ENCODE results near the gene WWC1. TPM values are rescaled to one million over a fixed set of nuclear protein-coding genes. Genes with fewer than 3 reads are reported as not detected.

WWC1 gene
- total and polyA plus RNA-seq, 9 of the 15 experiments (the other 6 are each of a cell fraction or from before 2014, with no cell fraction given): under 0.01 to 0.54 (median 0.42) TPM; not detected in 6

DNA sequence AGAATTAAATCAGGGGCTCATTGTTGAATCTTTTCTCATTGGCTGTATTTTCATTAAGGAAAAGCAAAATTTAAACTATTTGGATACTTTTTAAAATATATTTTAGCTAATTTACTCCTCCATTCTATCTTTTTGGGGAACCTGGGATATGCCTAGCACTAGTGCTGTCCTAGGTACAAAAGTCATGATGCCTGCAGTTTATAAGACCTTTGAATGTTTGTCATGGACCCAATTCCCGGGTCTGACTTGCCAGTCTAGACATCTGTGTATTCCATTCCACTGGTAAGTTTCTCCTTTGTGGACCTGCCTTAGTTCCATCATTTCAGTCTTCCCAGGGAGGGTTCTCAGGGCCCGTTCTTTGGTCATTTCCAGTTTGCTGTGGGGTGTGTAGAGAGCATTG, 63.0 kb downstream of the WWC1 start:
- DNase-seq (ENCODE audit: extremely low read depth in 1 of 4, low spot score in 3 of 4) (no peak), FAIRE-seq (no peak), ATAC-seq (no peak)
- H3K9ac ChIP-seq (ENCODE audit: insufficient read depth in 1 of 2, low read depth in 2 of 2, low read length in 2 of 2): no peak overlapping the region
- H3K4me2 ChIP-seq (ENCODE audit: insufficient read depth, low read length): no peak overlapping the region
- in situ Hi-C loops (cut with MboI): no loop called here
- BruUV-seq (replicated peaks): no TSS peak
- no peak overlapping the region for H3K4me3 ChIP-seq
- POLR2A ChIA-PET: no interaction called here
- H3K36me3 ChIP-seq (ENCODE audit: control insufficient read depth, insufficient read depth, low read length): no peaks in the 10 kb centered on the region
- H3K9me3 ChIP-seq (replicated peaks; ENCODE audit: control insufficient read depth, insufficient read depth, low read depth, low read length): no peaks in the 10 kb centered on the region
- no peaks in the 10 kb centered on the region; the same call in 1 of the 2 replicates for H4K20me1 ChIP-seq (replicated peaks; ENCODE audit: control insufficient read depth, insufficient read depth, low read length)
- no peaks in the 10 kb centered on the region for H3K79me2 ChIP-seq (ENCODE audit: control insufficient read depth, insufficient read depth, low read length)
- H3K9me1 ChIP-seq (ENCODE audit: control insufficient read depth, insufficient read depth, low read length): no peaks in the 10 kb centered on the region
- H3K27me3 ChIP-seq (ENCODE audit: control insufficient read depth in 2 of 2, insufficient read depth in 2 of 2, low read length in 2 of 2): peaks cover 4 to 33% of the 10 kb centered on the region in 2 experiments; a peak in 2 of 5 replicates
- CTCF ChIA-PET (ENCODE audit: low intra/inter-chr PET ratio): no interaction called here
- no peaks in the 10 kb centered on the region for H3K4me1 ChIP-seq (replicated peaks in 1 of 2; ENCODE audit: control insufficient read depth in 2 of 2, insufficient read depth in 2 of 2, low read length in 2 of 2)
- H3K27ac ChIP-seq (ENCODE audit: extremely low read depth, low read depth, low read length): no peak overlapping the region
- 5% methylated on average over 2 of the region's 2 CpGs for WGBS (ENCODE audit: insufficient coverage, low coverage, missing lambda C conversion rate)
- TF ChIP-seq TCF3 (CRISPR knock-in tag; IDR thresholded peaks at IDR 0.05) (no peak), MTA3 (IDR thresholded peaks at IDR 0.05; ENCODE audit: borderline replicate concordance) (no peak), POLR3A (IDR thresholded peaks at IDR 0.05; ENCODE audit: borderline replicate concordance, extremely low read depth, insufficient read depth, insufficient read length) (no peak), KAT7 (CRISPR knock-in tag; IDR thresholded peaks at IDR 0.05; ENCODE audit: borderline replicate concordance) (no peak), HMBOX1 (IDR thresholded peaks at IDR 0.05) (no peak), POLR2G (IDR thresholded peaks at IDR 0.05; ENCODE audit: low read depth, low read length) (no peak), SIX5 (IDR thresholded peaks at IDR 0.05; ENCODE audit: borderline replicate concordance in 1 of 2, insufficient read depth in 1 of 2, low read depth in 1 of 2, low read length in 2 of 2) (no peak), GATA2 (CRISPR knock-in tag; IDR thresholded peaks at IDR 0.05) (no peak)
- no peak overlapping the region for H2AFZ ChIP-seq (ENCODE audit: low read depth, low read length)
- intact Hi-C loops (cut with micrococcal nuclease): no loop called here

Data from K562 (cell line).